ENCODE results near the gene KLRD1.

DNA sequence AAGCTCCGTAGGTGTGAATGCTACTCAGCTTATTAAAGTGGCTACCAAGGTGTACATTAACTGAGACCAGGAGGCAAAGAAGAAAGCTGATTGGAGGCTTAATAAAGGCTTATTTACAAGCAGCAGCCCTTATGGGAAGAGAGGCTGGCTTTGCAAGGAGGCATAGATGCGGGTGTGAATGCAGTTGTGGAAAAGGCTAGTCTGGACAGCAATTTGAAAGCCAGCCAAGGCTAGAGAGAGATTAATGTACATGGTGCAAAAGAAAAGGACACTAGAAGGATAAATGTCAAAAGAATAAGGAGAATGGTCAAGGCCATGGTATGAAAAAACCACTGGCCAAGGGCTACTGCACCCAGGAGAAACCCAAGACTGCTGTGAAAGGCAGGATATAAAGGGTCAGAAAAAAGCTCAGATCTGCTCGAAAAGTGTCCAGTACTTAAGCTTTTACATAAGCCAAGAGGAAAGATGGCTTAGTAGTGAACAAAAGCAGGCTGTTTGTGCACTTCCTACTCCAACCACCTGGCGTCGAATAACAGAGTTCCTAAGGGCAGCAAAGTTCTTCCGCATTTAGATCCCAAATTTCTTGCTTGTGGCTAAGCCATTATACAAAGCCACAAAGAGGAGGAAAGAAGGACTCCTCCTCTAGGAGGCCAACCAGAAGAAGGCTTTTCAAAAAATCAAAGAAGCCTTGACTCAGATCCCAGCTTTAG is 58.2 kb downstream of the KLRD1 start:
- TF ChIP-seq CTCF (IDR thresholded peaks at IDR 0.05 in 4 of 5, conservative IDR thresholded peaks at IDR 0.05 in 1 of 5), result peak in 1 of 5 experiments; percentile 31
- no peak for TF ChIP-seq POLR2A (IDR thresholded peaks at IDR 0.05)

Measured in gastrocnemius medialis (tissue), 4 donors.